Stimulated activated CD4-positive, alpha-beta T cell treated with anti-CD3 and anti-CD28 coated beads, Interleukin-4, amount 100 ng/mL, for 4 hours (primary cell): ENCODE data around the gene HOXA4.

ENCODE experiments used
- DNase-seq, 2 experiments: peaks; one replicate each; pipeline ENCODE4 v3.0.0-alpha.2; 2020

HOXA4 gene

GRCh38 chr7:27146491-27147198 lies 16.1 kb upstream of the HOXA4 start:
- no peak for DNase-seq

GRCh38 chr7:27145914-27146412 lies 15.4 kb upstream of the HOXA4 start:
- no peak for DNase-seq

DNA sequence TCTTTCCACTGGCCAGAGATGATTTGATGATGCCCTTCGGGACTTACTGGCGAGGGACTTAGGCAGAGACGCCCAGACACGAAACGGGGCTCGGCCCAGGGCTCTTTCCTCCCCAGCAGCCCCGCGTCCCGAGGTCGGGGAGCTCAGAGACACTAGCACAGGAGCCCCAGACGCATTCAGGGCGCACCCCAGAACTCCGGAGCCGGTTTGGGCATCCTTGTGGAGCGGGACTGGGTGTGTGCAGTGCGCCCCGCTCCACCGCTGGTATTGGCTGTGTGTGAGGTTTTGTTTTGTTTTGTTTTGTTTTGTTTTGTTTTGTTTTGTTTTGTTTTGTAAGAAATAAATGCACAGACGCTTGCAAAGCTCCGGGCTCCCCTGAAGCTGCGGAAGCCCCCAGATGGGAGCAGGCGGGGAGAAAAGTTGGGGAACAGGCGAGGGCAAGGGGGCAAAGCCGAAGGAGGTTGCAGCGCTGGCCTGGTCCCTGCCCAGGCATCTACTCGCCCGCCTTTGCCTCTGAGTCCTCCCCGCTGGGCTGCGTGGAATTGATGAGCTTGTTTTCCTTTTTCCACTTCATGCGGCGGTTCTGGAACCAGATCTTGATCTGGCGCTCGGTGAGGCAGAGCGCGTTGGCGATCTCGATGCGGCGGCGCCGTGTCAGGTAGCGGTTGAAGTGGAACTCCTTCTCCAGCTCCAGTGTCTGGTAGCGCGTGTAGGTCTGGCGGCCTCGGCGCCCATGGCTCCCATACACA lies 14.8 kb upstream of the HOXA4 start:
- no peak for DNase-seq

GRCh38 chr7:27144781-27145164 lies 14.2 kb upstream of the HOXA4 start:
- DNase-seq: no peak

- DNase-seq: no peak
Observed at GRCh38 chr7:27143950-27144780, 13.6 kb upstream of the HOXA4 start.

GRCh38 chr7:27143023-27143949 lies 12.7 kb upstream of the HOXA4 start, which contains the start of gene HOXA5:
Gene HOXA5 (minus strand): TSS chr7:27143681. CDS start chr7:27143607, 74 bp downstream.
- no peak for DNase-seq

DNA sequence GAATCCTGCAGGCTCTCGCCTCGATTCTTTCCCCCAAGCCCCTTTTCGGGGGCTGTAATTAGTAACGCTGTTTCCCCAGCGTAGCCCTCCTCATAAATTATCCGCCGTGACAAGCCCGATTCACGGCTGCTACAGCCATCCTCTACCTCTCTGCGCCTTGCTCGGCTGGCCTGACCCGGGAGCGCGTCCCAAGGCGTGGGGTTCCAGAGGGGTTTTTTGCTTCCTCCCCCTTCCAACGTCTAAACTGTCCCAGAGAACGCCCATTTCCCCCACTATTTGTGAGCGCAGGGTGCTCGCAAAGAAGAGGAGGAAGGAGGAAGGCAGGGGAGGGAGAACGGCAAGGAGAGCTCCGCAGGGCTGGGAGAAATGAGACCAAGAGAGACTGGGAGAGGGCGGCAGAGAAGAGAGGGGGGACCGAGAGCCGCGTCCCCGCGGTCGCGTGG lies 12.0 kb upstream of the HOXA4 start:
- DNase-seq: no peak

DNA sequence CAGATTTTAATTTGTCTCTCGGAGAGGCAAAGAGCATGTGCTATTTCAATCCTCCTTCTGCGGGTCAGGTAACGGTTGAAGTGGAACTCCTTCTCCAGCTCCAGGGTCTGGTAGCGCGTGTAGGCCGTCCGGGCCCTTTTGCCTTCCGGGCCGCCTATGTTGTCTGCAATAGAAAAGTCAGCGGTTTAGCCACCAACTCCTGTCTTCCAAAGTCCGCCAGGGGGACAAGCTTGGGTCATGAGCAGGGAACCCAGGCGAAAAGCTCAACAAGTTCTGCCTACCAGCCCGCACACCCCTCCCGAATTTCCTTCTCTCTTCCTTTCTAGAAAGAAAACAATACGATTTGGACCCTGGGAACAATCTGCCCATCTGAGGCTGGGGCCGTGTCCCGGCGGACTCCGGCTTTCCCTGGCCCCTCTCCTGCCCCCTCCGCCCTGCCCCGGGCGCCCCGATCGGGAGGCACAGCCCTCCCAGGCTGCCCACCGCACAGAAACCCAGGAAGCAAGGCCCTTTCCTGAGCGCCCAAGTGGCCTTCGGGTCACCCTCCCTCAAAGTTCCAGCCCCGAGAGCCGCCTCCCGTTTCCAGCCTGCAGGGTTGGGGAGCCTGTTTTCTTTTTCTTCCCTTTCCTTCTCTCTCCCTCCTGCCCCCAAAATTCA lies 11.5 kb upstream of the HOXA4 start:
- no peak for DNase-seq

GRCh38 chr7:27141137-27141922 lies 10.8 kb upstream of the HOXA4 start:
- no peak for DNase-seq

DNA sequence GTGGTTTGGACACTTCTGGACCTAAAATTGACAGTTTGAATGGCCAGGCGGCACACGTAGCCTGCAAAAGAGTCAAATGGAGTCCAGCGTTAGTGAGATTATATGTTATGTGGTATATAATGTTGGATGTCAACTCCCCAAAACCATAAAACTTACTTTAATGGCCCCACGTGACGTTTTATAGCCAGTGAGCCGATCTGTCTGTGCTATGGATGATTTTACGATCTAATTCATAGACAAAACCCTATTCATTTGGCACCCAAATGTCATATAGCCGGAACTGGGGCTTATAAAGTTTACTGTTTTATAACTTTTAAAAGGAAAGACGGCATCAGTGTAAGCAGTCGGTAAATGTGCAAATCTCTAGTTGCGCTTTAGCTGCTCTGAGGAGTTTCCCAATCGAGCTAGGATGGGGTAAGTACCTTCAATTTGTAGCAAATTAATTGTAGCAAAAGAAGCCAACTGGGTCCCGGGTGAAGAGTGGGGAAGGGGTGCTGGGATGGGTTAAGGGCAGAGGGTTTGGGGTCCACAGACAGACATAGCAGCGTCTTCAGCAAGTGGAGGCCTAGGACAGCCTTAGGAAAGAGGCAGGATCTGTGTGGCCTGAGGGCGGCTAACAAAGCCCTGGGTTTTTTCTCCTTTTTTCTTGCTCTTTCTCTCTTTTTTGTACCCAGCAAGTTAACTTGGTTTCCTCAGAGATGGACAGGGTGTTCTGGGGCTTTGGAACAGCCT lies 9.7 kb upstream of the HOXA4 start:
- no peak for DNase-seq

GRCh38 chr7:27139334-27140125 lies 9.0 kb upstream of the HOXA4 start:
- no peak for DNase-seq

DNA sequence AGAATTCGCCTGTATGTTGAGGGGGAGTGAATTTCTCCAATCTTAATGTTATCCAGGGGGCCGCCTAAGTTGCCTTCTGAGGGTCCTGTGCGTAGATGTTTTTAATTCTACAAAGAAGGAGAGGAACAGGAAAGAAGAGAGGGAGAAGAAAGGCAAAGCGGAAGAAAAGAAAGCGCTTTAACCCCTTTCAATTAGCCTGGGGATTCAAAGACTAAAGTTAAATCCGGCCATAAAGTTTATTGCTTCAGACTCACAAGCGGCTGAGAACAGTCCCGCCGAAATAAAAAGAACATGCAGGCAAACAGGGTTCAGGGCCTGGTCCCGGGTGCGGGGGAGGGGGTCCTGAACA lies 8.4 kb upstream of the HOXA4 start:
- DNase-seq: no peak

- DNase-seq: no peak
Observed at GRCh38 chr7:27138472-27138871, 7.9 kb upstream of the HOXA4 start.

GRCh38 chr7:27137640-27138315 lies 7.2 kb upstream of the HOXA4 start:
- no peak for DNase-seq

GRCh38 chr7:27134392-27134791 lies 3.8 kb upstream of the HOXA4 start:
- no peak for DNase-seq

GRCh38 chr7:27133409-27134231 lies 3.1 kb upstream of the HOXA4 start:
- no peak for DNase-seq

GRCh38 chr7:27132978-27133377 lies 2.4 kb upstream of the HOXA4 start:
- DNase-seq: no peak

DNA sequence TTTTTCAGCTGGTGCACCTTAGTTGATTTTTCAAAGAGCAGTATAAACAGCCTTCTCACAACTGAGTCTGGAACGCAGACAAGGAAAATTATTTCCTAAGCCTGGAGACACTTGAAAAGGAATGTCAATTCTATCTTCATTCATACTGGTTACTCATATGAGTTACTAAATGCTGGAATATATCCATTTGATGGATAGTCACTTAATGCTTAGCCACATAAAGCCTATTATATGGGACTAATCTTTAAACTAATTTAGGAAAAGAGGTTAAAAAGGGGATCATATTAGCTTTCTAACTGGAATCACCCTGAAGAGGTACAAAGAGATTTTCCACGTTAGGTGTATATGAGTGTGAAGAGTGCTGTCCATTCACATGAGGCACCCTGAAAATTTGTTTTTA lies 1.7 kb upstream of the HOXA4 start:
- DNase-seq: no peak
